Left lung (tissue), 10 donors: ENCODE results near the gene ZMYND15. TPM values are rescaled to one million over a fixed set of nuclear protein-coding genes. Genes with fewer than 3 reads are reported as not detected.

Experiments
- ATAC-seq: fragments of 200-7000 bp; cut with Tn5 transposase; one replicate; pipeline ENCODE4 v1.9.1; 2020; ENCODE audit warnings: moderate library complexity
- DNase-seq, 4 donors: peaks; one replicate each; pipeline ENCODE4 v3.0.0-alpha.2; 2013 to 2020
- H3K27ac ChIP-seq, 2 donors: fragments of 200-600 bp; sonication (generic) in 1 of 2; one replicate each; pipeline versions ENCODE4 v1.5.0 to v1.8.0; 2020 to 2021
- H3K27me3 ChIP-seq, 2 donors: fragments of 200-600 bp; sonication (generic) in 1 of 2; one replicate each; pipeline versions ENCODE4 v1.5.0 to v1.8.0; 2020 to 2021
- H3K36me3 ChIP-seq, 2 donors: fragments of 200-600 bp; sonication (generic) in 1 of 2; one replicate each; pipeline versions ENCODE4 v1.5.0 to v1.8.0; 2020 to 2021
- H3K4me1 ChIP-seq, 2 donors: fragments of 200-600 bp; one replicate each; pipeline ENCODE4 v1.8.0; 2021
- H3K4me3 ChIP-seq, 2 donors: fragments of 200-600 bp; sonication (generic) in 1 of 2; one replicate each; pipeline versions ENCODE4 v1.5.0 to v1.8.0; 2020 to 2021; ENCODE audit warnings: mild to moderate bottlenecking in 1 of 2
- H3K9me3 ChIP-seq, 2 donors: fragments of 200-600 bp; sonication (generic) in 1 of 2; one replicate each; pipeline versions ENCODE4 v1.5.0 to v1.8.0; 2020 to 2021
- intact Hi-C, 2 donors: fragments of 100-400 bp; cut with DNase I; formaldehyde crosslinking; loops; one replicate each; pipeline versions ENCODE4 v1.11.2 to v1.14.2; 2022
- polyA plus RNA-seq, 6 donors: library from polyadenylated mRNA; unstranded; fragments of 120-200 nt; gene quantifications; one replicate each; pipeline ENCODE4 v1.2.1, GENCODE V29; 2013; ENCODE audit not compliant: insufficient read length in 6 of 6
- total RNA-seq, 2 donors: library from RNA; stranded (reverse); fragmentation: NEBNext Ultra II Directional; extraction: Animal tissue kit (Norgen Biotek cat#: 25700); gene quantifications; one replicate each; pipeline ENCODE4 v1.2.1, GENCODE V29; 2021
- TF ChIP-seq, protein P1 (sequence below), 2 donors: fragments of 200-600 bp; sonication (generic) in 1 of 2; IDR thresholded peaks; one replicate each; pipeline versions ENCODE4 v1.5.0 to v1.8.0; 2021; ENCODE audit warnings: antibody characterized with exemption in 2 of 2
- donor health status: DM: no; HTN: yes; CAD: no.
- donor health status: DM: no; HTN: no; CAD: no.

ZMYND15 gene
- total and polyA plus RNA-seq, 8 donors: 0.34 to 5.2 (median 0.59) TPM

DNA sequence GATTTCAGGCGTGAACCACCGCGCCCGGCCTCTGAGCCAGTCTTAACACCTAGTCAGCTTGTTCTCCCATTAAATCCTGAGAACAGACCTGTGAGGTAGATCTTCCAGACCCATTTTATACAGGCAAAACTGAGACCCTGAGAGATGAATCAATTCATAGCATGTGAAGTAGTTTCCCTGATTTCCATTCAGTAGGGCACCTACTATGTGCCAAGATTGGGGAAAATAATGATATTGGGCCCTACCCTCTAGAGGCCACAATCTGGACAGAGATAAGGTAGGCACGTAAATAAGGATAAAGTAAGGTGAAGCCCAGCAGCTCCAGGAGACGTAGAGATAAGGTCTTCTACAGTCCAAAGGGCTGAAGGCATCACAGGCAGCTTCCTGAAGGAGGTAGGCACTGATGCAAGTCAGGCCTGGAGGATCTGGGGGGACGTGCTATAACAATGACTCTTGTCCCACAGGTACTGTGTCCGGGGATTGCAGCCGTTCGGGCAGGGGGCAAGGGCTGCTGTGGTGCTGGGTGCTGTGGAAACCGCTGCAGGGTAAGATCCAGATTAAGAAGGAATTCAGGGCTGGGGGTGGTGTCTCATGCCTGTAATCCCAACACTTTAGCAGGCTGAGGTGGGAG lies 40.8 kb downstream of the ZMYND15 start:
- peak in 1 of 4 donors; percentile 46 for DNase-seq
- TF ChIP-seq, protein P1, sequence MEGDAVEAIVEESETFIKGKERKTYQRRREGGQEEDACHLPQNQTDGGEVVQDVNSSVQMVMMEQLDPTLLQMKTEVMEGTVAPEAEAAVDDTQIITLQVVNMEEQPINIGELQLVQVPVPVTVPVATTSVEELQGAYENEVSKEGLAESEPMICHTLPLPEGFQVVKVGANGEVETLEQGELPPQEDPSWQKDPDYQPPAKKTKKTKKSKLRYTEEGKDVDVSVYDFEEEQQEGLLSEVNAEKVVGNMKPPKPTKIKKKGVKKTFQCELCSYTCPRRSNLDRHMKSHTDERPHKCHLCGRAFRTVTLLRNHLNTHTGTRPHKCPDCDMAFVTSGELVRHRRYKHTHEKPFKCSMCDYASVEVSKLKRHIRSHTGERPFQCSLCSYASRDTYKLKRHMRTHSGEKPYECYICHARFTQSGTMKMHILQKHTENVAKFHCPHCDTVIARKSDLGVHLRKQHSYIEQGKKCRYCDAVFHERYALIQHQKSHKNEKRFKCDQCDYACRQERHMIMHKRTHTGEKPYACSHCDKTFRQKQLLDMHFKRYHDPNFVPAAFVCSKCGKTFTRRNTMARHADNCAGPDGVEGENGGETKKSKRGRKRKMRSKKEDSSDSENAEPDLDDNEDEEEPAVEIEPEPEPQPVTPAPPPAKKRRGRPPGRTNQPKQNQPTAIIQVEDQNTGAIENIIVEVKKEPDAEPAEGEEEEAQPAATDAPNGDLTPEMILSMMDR (IDR thresholded peaks at IDR 0.05): no peak
- no peaks in the 10 kb centered on the region for H3K36me3 ChIP-seq
- H3K4me1 ChIP-seq: peaks cover 2 to 5% of the 10 kb centered on the region in 2 donors
- no peak overlapping the region for H3K4me3 ChIP-seq
- H3K9me3 ChIP-seq: no peaks in the 10 kb centered on the region
- H3K27ac ChIP-seq: no peak overlapping the region
- H3K27me3 ChIP-seq: peaks cover 30 to 77% of the 10 kb centered on the region in 2 donors
- intact Hi-C loops: no loop called here
- no peak for ATAC-seq

GRCh38 chr17:4782652-4783051 lies 43.0 kb downstream of the ZMYND15 start:
- TF ChIP-seq, protein P1 (IDR thresholded peaks at IDR 0.05): no peak
- Histone ChIP-seq H3K9me3 (no peaks in the 10 kb centered on the region), H3K36me3 (no peaks in the 10 kb centered on the region), H3K4me3 (no peak overlapping the region), H3K4me1 (peaks cover 16 to 22% of the 10 kb centered on the region in 2 donors), H3K27ac (no peak overlapping the region), H3K27me3 (peaks cover 40 to 86% of the 10 kb centered on the region in 2 donors)
- intact Hi-C loops: no loop called here
- DNase-seq: peak in 2 of 4 donors; percentile 38 to 85
- ATAC-seq: peak; percentile 48

DNA sequence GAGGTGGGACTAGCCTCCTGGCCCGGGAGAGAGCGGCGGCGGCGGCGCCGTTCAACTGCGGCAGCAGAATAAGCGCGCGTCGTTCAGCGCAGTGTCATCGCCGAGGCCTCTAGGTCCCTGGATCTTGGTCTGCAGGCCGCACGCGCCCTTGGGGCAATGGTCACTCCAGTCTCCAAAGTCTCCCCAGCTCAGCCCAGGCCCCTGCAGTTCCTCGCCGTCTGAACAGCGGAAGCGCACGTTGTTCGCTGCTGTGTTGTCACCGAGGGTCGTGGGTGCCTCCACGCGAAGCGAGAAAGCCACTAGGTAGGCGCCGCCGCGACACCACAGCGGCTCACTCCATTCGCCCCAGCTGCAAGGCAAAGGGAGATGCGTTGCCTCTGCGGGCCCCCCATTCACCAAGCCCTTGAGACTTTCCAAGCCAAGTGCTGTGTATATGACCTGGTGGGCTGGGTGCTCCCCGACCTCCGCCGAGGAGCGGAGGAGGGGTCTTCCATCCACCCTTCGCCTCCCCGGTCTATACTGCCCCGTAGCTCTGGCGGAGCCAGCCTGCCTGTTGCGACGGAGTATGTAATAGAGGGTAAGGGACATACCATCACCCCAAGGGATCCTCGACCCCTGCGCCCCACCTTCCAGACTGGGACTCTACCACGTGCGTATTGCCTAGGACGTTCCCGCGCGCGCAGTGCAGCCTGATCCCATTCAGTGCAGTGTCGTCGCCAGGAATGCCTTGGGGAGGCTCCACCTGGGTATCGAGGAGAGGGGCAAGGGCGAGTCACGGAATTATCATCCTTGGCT lies 45.9 kb downstream of the ZMYND15 start:
- DNase-seq (peak in 1 of 4 donors; percentile 81), ATAC-seq (no peak)
- intact Hi-C loops: no loop called here
- H3K4me1 ChIP-seq: peaks cover 23 to 39% of the 10 kb centered on the region in 2 donors
- no peaks in the 10 kb centered on the region for H3K9me3 ChIP-seq
- H3K4me3 ChIP-seq: peak overlapping the region in 1 of 2 donors; percentile 8
- no peaks in the 10 kb centered on the region for H3K36me3 ChIP-seq
- no peak overlapping the region for H3K27ac ChIP-seq
- TF ChIP-seq, protein P1 (IDR thresholded peaks at IDR 0.05): no peak
- peaks cover 40 to 89% of the 10 kb centered on the region in 2 donors for H3K27me3 ChIP-seq

DNA sequence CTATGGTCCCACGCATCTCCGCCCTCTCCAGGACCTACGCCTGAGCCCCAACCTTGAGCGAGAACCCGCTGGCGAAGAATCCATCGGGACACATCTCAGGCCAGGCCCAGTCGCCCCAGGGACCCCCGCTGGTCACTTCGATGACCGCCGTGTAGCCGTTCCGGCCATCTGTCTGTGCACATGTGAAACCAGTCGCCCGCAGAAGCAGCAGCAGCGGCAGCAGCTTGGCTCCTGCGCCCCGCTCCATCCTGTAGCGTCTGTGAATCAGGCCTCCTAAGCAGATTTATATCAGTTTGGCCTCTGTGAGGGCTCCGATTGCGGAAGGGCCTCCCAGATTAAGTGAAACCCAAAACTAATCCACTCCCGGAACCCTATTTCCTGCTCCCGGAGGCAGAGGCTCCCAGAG lies 46.5 kb downstream of the ZMYND15 start, which contains the start of gene VMO1:
TSS of gene VMO1 (minus strand) at position 259 of the 406 bp plus-strand sequence. CDS start at position 247, 12 bp downstream.
- H3K4me1 ChIP-seq: peaks cover 23 to 42% of the 10 kb centered on the region in 2 donors
- intact Hi-C loops: no loop called here
- peak within 1 kb of the TSS in 1 of 2 donors; percentile 8 for H3K4me3 ChIP-seq
- DNase-seq: peak in 1 of 4 donors; percentile 75
- H3K27me3 ChIP-seq: peaks cover 40 to 85% of the 10 kb centered on the region in 2 donors
- no peaks in the 10 kb centered on the region for H3K36me3 ChIP-seq
- no peak within 1 kb of the TSS for H3K27ac ChIP-seq
- ATAC-seq: no peak
- TF ChIP-seq, protein P1 (IDR thresholded peaks at IDR 0.05): no peak
- no peaks in the 10 kb centered on the region for H3K9me3 ChIP-seq

DNA sequence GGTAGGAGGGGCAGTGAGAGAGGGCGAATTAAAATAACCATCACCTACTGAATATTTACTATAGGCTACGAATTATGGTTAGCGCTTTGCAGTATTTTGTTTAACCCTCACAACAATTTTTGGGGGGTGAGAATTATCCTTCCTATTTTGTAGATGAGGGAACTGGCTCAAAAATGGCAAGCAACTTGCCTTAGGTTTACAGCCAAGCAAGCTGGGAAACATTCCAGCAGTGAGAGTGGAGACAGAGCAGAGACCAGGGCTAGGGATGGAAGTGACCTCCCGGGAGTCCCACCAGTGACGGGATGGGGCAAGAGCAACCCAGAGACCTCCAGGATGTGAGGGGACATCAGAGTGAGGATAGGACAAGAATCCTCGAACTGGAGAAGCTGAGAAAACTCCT lies 46.9 kb downstream of the ZMYND15 start:
- ATAC-seq (no peak), DNase-seq (no peak)
- Histone ChIP-seq H3K4me3 (peak overlapping the region in 1 of 2 donors; percentile 8), H3K27ac (no peak overlapping the region), H3K27me3 (peaks cover 40 to 81% of the 10 kb centered on the region in 2 donors), H3K4me1 (peaks cover 23 to 42% of the 10 kb centered on the region in 2 donors), H3K36me3 (no peaks in the 10 kb centered on the region), H3K9me3 (no peaks in the 10 kb centered on the region)
- TF ChIP-seq, protein P1 (IDR thresholded peaks at IDR 0.05): no peak
- intact Hi-C loops: no loop called here
